Endothelial cell of umbilical vein (primary cell): ENCODE data around the gene TIMM17A. TPM values are rescaled to one million over a fixed set of nuclear protein-coding genes. Genes with fewer than 3 reads are reported as not detected.

ENCODE experiments used
- BruUV-seq: library from RNA; stranded (reverse); fragments of 400-500 nt; replicated peaks from 2 replicates; lab custom pipeline; 2021; lab: Mats Ljungman, UMichigan
- CTCF ChIA-PET: fragments of 300-600, 350-600 bp; sonication (Branson Sonifier 250); formaldehyde crosslinking; loops from one replicate; lab custom pipeline; 2021; ENCODE audit warnings: antibody characterized with exemption, inconsistent platforms; lab: Charles Lee
- POLR2A ChIA-PET: fragments of 300-600, 350-600 bp; sonication (Branson Sonifier 250); formaldehyde crosslinking; loops from one replicate; lab custom pipeline; 2021; ENCODE audit warnings: antibody characterized with exemption, inconsistent platforms; lab: Charles Lee
- DNase-seq: peaks from one replicate; pipeline ENCODE4 v3.0.0-alpha.2; 2011; ENCODE audit warnings: low read depth, low spot score
- FAIRE-seq: peaks from 2 replicates; lab custom pipeline; 2011; peaks lifted over from hg19 to GRCh38; lab: Jason Lieb, UNC
- H2AFZ ChIP-seq: 2 replicates; pipeline ENCODE4 v1.6.0; 2012; ENCODE audit warnings: low read depth, low read length, control low read depth, inconsistent platforms
- H3K27ac ChIP-seq: 2 replicates; pipeline ENCODE4 v1.5.1; 2011; ENCODE audit warnings: low read depth, mild to moderate bottlenecking, control low read depth, low read length, moderate library complexity; ENCODE audit not compliant: insufficient read depth
- H3K27me3 ChIP-seq, 2 experiments: 2 replicates each; pipeline versions ENCODE4 v1.6.0 to v1.6.1; 2011; ENCODE audit warnings: low read length in 2 of 2, mixed read lengths in 1 of 2; ENCODE audit not compliant: control insufficient read depth in 2 of 2, insufficient read depth in 2 of 2
- H3K36me3 ChIP-seq, 2 experiments: 2 replicates in 1 of 2; 3 replicates in 1 of 2; pipeline ENCODE4 v1.5.1; 2011; ENCODE audit warnings: low read length in 2 of 2, mild to moderate bottlenecking in 1 of 2, moderate library complexity in 1 of 2; ENCODE audit not compliant: control insufficient read depth in 2 of 2, insufficient read depth in 2 of 2; ENCODE audit errors: extremely low read depth in 1 of 2
- H3K4me1 ChIP-seq: 3 replicates; pipeline ENCODE4 v1.5.1; 2011; ENCODE audit warnings: mild to moderate bottlenecking, low read length; ENCODE audit not compliant: control insufficient read depth, insufficient read depth; ENCODE audit errors: extremely low read depth
- H3K4me2 ChIP-seq: 2 replicates; pipeline ENCODE4 v1.6.1; 2011; ENCODE audit warnings: low read length, control low read depth, mixed read lengths; ENCODE audit not compliant: insufficient read depth
- H3K4me3 ChIP-seq, 3 experiments: fragments of 200-600 bp in 1 of 3; sonication (generic), shearing (Covaris generic) in 1 of 3; replicated peaks in 1 of 3; 2 replicates each; pipeline ENCODE4 v1.5.1; 2011 to 2016; ENCODE audit warnings: control low read depth in 3 of 3, low read length in 3 of 3, mild to moderate bottlenecking in 2 of 3, inconsistent platforms in 1 of 3, low read depth in 1 of 3, moderate library complexity in 1 of 3; ENCODE audit not compliant: insufficient read depth in 1 of 3
- H3K79me2 ChIP-seq: 2 replicates; pipeline ENCODE4 v1.6.0; 2012; ENCODE audit warnings: low read length, inconsistent platforms; ENCODE audit not compliant: control insufficient read depth, insufficient read depth
- H3K9ac ChIP-seq: replicated peaks from 2 replicates; pipeline ENCODE3; 2011; ENCODE audit warnings: low read length, control low read depth; ENCODE audit not compliant: insufficient read depth; ENCODE audit errors: extremely low read depth
- H3K9me1 ChIP-seq: replicated peaks from 3 replicates; pipeline ENCODE4 v1.6.0; 2011; ENCODE audit warnings: mild to moderate bottlenecking, low read length; ENCODE audit not compliant: control insufficient read depth, insufficient read depth; ENCODE audit errors: extremely low read depth
- H3K9me3 ChIP-seq: replicated peaks from 2 replicates; pipeline ENCODE4 v1.5.1; 2012; ENCODE audit warnings: low read length, inconsistent platforms; ENCODE audit not compliant: control insufficient read depth, insufficient read depth
- H4K20me1 ChIP-seq: replicated peaks from 2 replicates; pipeline ENCODE3; 2011; ENCODE audit warnings: mild to moderate bottlenecking, low read length; ENCODE audit not compliant: control insufficient read depth, insufficient read depth; ENCODE audit errors: extremely low read depth
- CTCF ChIP-seq, 2 donors: IDR thresholded peaks; 1 replicate in 1 of 2; 2 replicates in 1 of 2; pipeline ENCODE4 v1.5.1; 2011; ENCODE audit warnings: low read length in 2 of 2, mild to moderate bottlenecking in 2 of 2, moderate library complexity in 2 of 2, control low read depth in 1 of 2, inconsistent platforms in 1 of 2, low read depth in 1 of 2; ENCODE audit not compliant: insufficient read depth in 1 of 2; ENCODE audit errors: extremely low read depth in 1 of 2
- EZH2 ChIP-seq: IDR thresholded peaks from 2 replicates; pipeline ENCODE4 v1.6.1; 2012; ENCODE audit warnings: borderline replicate concordance, low read depth, mild to moderate bottlenecking, moderate library complexity, low read length, inconsistent platforms; ENCODE audit not compliant: severe bottlenecking
- FOS ChIP-seq: IDR thresholded peaks from 2 replicates; pipeline ENCODE4 v1.6.1; 2011; ENCODE audit warnings: mild to moderate bottlenecking, low read length, moderate library complexity, borderline replicate concordance; ENCODE audit not compliant: insufficient read depth
- GATA2 ChIP-seq: IDR thresholded peaks from 2 replicates; pipeline ENCODE4 v1.7.0; 2011; ENCODE audit warnings: low read depth, mild to moderate bottlenecking, moderate library complexity, mixed read lengths, low read length; ENCODE audit not compliant: insufficient read length, insufficient read depth
- JUN ChIP-seq: IDR thresholded peaks from 2 replicates; pipeline ENCODE4 v1.6.1; 2011; ENCODE audit warnings: borderline replicate concordance, low read depth; ENCODE audit not compliant: insufficient read length, insufficient read depth
- MAX ChIP-seq: IDR thresholded peaks from 2 replicates; pipeline ENCODE4 v1.6.1; 2011; ENCODE audit not compliant: insufficient read depth, insufficient read length
- MYC ChIP-seq: IDR thresholded peaks from one replicate; pipeline ENCODE4 v1.6.1; 2011; ENCODE audit warnings: mild to moderate bottlenecking, low read depth, low read length
- POLR2A ChIP-seq: IDR thresholded peaks from 2 replicates; pipeline ENCODE4 v1.6.1; 2012; ENCODE audit warnings: low read depth, mild to moderate bottlenecking, control low read depth, low read length
- POLR2AphosphoS5 ChIP-seq: IDR thresholded peaks from 2 replicates; pipeline ENCODE4 v1.6.1; 2012; ENCODE audit warnings: low read depth, mild to moderate bottlenecking, control low read depth, low read length, moderate library complexity; ENCODE audit not compliant: insufficient read depth
- dilution Hi-C: fragments of 300-500 bp; cut with MboI; formaldehyde crosslinking; loops from one replicate; pipeline ENCODE4 v1.15.0; 2019; ENCODE audit warnings: low sequenced_read_pairs; ENCODE audit not compliant: extremely low pct_ligation_motif_present
- intact Hi-C: fragments of 100-400 bp; cut with micrococcal nuclease; formaldehyde crosslinking; loops from one replicate; pipeline ENCODE4 v1.10.0; 2022
- polyA plus RNA-seq, 4 experiments: library from polyadenylated mRNA; depleted of rRNA in 3 of 4; stranded (reverse) in 3 of 4; unstranded in 1 of 4; fragments of >200 nt; gene quantifications; 2 replicates each; pipeline versions ENCODE4 v1.2.1 to v1.2.3, GENCODE V29; 2011 to 2012; ENCODE audit warnings: missing spikeins in 1 of 4
- total RNA-seq: library from RNA; stranded (reverse); gene quantifications from 2 replicates; pipeline ENCODE4 v1.2.3, GENCODE V29; 2021

Gene TIMM17A
- total and polyA plus RNA-seq, 2 donors (not counting 3 experiments of a cell fraction or from before 2014, with no cell fraction given) = 57.9 to 105 TPM

GRCh38 chr1:201984446-201984845, 29.1 kb downstream of the TIMM17A start:
- POLR2A ChIA-PET = interaction anchor here (0.6 kb wide), 1 partner anchor 90 kb away, joined by 4 read pairs; no protein-coding TSS in a partner anchor
- H3K4me1 ChIP-seq = peaks cover 8% of the 10 kb centered on the region
- no peak overlapping the region for H3K4me2 ChIP-seq
- no peak overlapping the region for H3K9ac ChIP-seq
- no peaks in the 10 kb centered on the region for H4K20me1 ChIP-seq
- BruUV-seq = no TSS peak
- H2AFZ ChIP-seq = no peak overlapping the region
- intact Hi-C loops (no loop called here), dilution Hi-C loops (no loop called here)
- H3K27ac ChIP-seq = no peak overlapping the region
- H3K9me1 ChIP-seq = no peaks in the 10 kb centered on the region
- H3K4me3 ChIP-seq = no peak overlapping the region
- H3K27me3 ChIP-seq = no peaks in the 10 kb centered on the region
- TF ChIP-seq FOS (no peak), EZH2 (no peak), POLR2A (no peak), GATA2 (no peak), POLR2AphosphoS5 (no peak)
- CTCF ChIA-PET = interaction anchor here (4.4 to 5.2 kb wide), 2 partner anchors 15 to 89 kb away, joined by 21 to 35 read pairs; no protein-coding TSS in a partner anchor
- peaks cover 0 to 4% of the 10 kb centered on the region in 2 experiments for H3K36me3 ChIP-seq
- FAIRE-seq = no peak
- H3K9me3 ChIP-seq = no peaks in the 10 kb centered on the region
- peaks cover 23% of the 10 kb centered on the region for H3K79me2 ChIP-seq
- no peak for DNase-seq

- FAIRE-seq = no peak
- H4K20me1 ChIP-seq = no peaks in the 10 kb centered on the region
- DNase-seq = no peak
- H2AFZ ChIP-seq = no peak overlapping the region
- H3K27ac ChIP-seq = no peak overlapping the region
- H3K4me3 ChIP-seq = no peak overlapping the region
- ChIA-PET POLR2A (no interaction called here), CTCF (interaction anchor here (4.4 kb wide), 1 partner anchor 14 kb away, joined by 21 read pairs; no protein-coding TSS in a partner anchor)
- no peaks in the 10 kb centered on the region for H3K27me3 ChIP-seq
- H3K4me2 ChIP-seq = no peak overlapping the region
- no peaks in the 10 kb centered on the region for H3K9me3 ChIP-seq
- TF ChIP-seq CTCF (IDR thresholded peaks at IDR 0.05; ENCODE audit: extremely low read depth in 1 of 2, insufficient read depth in 1 of 2, low read depth in 1 of 2, low read length in 2 of 2) (no peak), MAX (no peak), JUN (no peak), EZH2 (no peak), POLR2AphosphoS5 (no peak), FOS (no peak), GATA2 (no peak), MYC (no peak), POLR2A (no peak)
- no peak overlapping the region for H3K9ac ChIP-seq
- peaks cover 2 to 5% of the 10 kb centered on the region in 2 experiments for H3K36me3 ChIP-seq
- H3K79me2 ChIP-seq = peaks cover 23% of the 10 kb centered on the region
- BruUV-seq = no TSS peak
- intact Hi-C loops (no loop called here), dilution Hi-C loops (no loop called here)
- peaks cover 8% of the 10 kb centered on the region for H3K4me1 ChIP-seq
- H3K9me1 ChIP-seq = no peaks in the 10 kb centered on the region
Observed at GRCh38 chr1:201985355-201985754, 30.1 kb downstream of the TIMM17A start.
